Stimulated activated CD4-positive, alpha-beta T cell treated with anti-CD3 and anti-CD28 coated beads, Interleukin-4, amount 100 ng/mL, for 24 hours (primary cell): ENCODE results near the gene ZER1.
"Not testable (repeated sequence)": the region's sequence is repeated elsewhere in the genome, so short reads cannot be mapped to it uniquely, and the experiment has no call there.

Source experiments
- DNase-seq: peaks from one replicate; pipeline ENCODE4 v3.0.0-alpha.2; 2020

The ZER1 gene

GRCh38 chr9:128771745-128772519 is at the start of gene ZER1:
Gene ZER1, minus strand, starts transcription at chr9:128771927. Its CDS starts 16,362 bp downstream, at chr9:128755565.
- DNase-seq = peak; percentile 93

DNA sequence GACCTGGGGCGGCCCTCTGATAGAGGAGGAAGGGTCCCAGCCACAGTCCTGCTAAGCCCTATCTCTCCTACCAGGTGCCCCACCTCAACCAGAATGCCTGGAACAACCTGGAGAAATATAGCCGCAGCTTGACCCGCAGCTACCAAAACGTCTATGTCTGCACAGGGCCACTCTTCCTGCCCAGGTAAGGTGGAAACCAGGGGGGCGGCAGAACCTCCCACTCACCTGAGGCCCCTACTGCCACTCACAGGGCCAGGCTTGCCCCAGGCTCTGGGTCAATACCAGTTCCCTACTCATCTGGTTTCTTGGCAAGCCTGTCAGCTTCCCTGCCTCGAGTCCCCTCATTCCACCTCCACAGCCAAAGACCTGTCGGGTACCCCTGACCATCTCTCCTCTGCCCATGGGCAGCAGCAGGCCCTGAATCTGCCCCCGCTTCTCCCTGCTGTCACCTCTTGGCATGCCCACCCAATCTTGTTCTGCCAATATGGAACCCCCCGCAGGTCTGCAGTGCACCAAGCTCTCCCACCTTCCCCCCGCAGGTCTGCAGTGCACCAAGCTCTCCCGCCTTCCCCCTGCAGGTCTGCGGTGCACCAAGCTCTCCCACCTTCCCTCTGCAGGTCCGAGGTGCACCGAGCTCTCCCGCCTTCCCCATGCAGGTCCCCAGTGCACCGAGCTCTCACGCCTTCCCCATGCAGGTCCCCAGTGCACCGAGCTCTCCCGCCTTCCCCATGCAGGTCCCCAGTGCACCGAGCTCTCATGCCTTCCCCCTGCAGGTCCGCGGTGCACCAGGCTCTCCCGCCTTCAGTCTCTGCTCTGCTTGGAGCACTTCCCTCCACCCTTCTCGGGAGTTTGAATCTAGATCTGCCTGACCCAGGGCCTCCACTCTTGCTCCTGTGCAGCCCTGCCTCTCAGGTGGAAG is 49.2 kb upstream of the ZER1 start:
- no peak for DNase-seq

GRCh38 chr9:128819716-128820664 is 48.3 kb upstream of the ZER1 start:
- no peak for DNase-seq

- peak; percentile 45 for DNase-seq
Measured at GRCh38 chr9:128818839-128819715, 47.4 kb upstream of the ZER1 start.

- DNase-seq = peak; percentile 98
Measured at GRCh38 chr9:128818099-128818838, 46.5 kb upstream of the ZER1 start, which contains the start of gene ENDOG. Gene ENDOG, plus strand, starts transcription at chr9:128818500. Its CDS starts 185 bp downstream, at chr9:128818685.

GRCh38 chr9:128810873-128811272 is 39.1 kb upstream of the ZER1 start:
- no peak for DNase-seq

GRCh38 chr9:128809831-128810230 is 38.1 kb upstream of the ZER1 start:
- DNase-seq = no peak

- DNase-seq = no peak
Measured at GRCh38 chr9:128809036-128809599, 37.4 kb upstream of the ZER1 start.

- DNase-seq = no peak
Measured at GRCh38 chr9:128808543-128808942, 36.8 kb upstream of the ZER1 start.

GRCh38 chr9:128807827-128808226 is 36.1 kb upstream of the ZER1 start:
- no peak for DNase-seq

DNA sequence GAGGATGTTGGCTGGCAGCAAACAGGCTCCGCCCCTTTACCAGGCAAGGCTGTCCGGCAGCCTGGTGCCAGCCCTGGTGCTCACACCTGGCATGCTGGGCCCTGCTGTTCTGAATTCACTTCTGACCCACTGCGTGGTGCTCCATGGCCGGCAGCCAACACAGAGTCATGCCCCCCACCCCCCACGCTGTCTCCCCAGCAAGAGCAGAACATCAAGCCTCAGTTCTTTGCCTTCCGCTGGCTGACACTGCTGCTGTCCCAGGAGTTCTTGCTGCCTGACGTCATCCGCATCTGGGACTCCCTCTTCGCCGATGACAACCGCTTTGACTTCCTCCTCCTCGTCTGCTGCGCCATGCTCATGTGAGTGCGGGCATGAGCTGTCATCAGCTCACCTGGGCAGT is 33.9 kb upstream of the ZER1 start:
- DNase-seq = no peak

- DNase-seq = no peak
Measured at GRCh38 chr9:128802482-128802881, 30.8 kb upstream of the ZER1 start.

DNA sequence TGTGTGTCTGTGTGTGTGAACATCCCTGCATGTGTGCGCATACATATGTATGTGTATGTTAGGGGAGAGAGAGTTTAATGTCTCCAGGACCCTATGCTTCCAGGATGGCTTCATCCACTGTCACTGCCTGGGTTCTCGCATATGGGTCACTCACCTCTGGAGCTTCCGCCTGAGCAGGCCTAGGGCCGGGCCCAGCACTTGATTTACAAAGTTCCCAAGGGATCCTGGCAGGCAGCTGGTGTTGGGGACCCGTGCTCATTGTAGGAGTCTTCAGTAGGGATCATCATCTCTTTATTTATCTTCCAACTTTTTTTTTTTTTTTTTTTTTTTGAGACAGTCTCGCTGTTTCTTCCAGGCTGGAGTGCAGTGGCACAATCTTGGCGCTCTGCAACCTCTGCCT is 28.3 kb upstream of the ZER1 start:
- DNase-seq = no peak

GRCh38 chr9:128798896-128799295 is 27.2 kb upstream of the ZER1 start:
- no peak for DNase-seq

GRCh38 chr9:128794961-128795360 is 23.2 kb upstream of the ZER1 start:
- DNase-seq = not testable (repeated sequence)

DNA sequence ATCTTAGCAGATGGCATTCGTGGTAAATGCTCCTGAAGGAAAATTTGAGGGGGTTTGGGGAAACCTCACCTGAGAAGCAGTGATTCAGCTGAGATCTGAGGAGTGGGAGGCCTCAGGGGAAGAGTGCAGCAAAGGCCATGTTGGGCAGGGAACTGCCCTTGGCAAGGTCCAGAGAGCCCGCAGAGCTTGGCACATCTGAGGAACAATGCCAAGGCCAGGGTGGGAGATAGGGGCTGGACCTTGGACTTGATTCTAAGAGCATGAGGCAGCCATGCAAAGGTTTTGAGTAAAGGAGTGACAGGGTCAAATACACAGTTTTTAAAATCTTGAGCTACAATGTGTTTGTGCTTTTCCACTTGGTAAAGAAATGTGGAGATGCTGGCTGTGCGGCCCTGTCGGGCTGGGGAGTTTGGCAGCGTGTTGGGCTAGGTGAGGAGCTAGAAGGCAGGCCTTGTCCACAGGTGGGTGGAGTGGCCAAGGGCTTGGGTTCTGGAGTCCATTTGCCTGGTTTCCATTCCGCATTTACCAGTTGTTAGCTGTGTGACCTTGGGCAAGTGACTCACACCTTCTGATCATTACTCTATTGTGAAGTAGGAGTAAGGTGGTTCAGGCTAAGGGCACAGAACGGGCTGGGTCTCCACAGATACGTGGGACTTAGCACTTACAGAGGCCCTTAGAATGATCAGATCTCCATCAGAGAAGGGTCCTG is 21.4 kb upstream of the ZER1 start:
- DNase-seq = no peak

- no peak for DNase-seq
Measured at GRCh38 chr9:128792134-128792533, 20.4 kb upstream of the ZER1 start.

DNA sequence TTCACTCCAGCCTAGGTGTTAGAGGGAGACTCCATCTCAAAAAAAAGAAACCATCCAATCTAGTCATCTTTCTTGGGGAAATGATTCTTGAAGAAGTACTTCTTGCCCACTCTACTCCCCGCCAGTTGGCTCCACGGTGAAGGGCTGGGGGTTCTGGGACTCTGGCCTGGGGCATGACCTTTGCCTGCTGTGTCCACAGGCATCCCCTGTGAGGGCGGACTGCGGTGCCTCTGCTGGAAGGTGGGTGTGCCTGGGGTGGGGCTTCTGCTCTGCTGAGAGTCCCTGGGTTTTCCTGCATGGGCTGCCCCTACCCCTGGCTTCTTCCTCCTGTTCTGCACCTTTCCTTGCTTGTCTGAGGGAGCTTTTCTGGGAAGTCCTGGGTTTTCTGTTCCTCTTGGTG is 18.8 kb upstream of the ZER1 start:
- DNase-seq = no peak

DNA sequence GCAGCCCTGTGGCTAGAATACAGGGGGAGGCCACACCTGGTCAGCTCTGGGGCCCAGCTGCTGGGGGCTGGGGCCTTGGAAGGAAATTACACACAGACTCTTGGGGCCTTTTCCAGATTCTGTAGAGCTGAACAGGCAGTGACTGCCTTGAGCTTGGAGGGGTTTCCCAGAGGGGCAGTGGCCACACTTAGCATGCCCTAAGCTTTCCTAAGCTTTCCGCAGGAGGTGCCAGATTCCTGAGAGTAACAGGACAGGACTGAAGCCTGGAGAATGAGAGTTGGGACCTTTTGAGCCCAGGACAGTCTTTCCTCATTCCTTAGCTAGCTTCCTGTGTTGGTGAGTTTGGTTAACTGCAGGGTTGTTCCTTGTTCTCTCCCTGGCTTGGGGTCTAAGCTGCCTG is 16.7 kb upstream of the ZER1 start:
- no peak for DNase-seq

GRCh38 chr9:128787659-128788058 is 15.9 kb upstream of the ZER1 start:
- no peak for DNase-seq
